CD4-positive, alpha-beta T cell (primary cell): ENCODE data around the gene NME5. TPM values are rescaled to one million over a fixed set of nuclear protein-coding genes. Genes with fewer than 3 reads are reported as not detected.
"Not testable (repeated sequence)": the region's sequence is repeated elsewhere in the genome, so short reads cannot be mapped to it uniquely, and the experiment has no call there.

ENCODE experiments used
- ATAC-seq: fragments of 200-7000 bp; cut with Tn5 transposase; one replicate; pipeline ENCODE4 v1.10.0; 2022; ENCODE audit warnings: mild to moderate bottlenecking; ENCODE audit not compliant: poor library complexity
- CTCF ChIA-PET: fragments of 350-600 bp; sonication (Branson Sonifier 250); formaldehyde crosslinking; loops from one replicate; lab custom pipeline; 2021; ENCODE audit warnings: antibody characterized with exemption, inconsistent platforms; lab: Charles Lee
- POLR2A ChIA-PET: fragments of 350-600 bp; sonication (Branson Sonifier 250); formaldehyde crosslinking; loops from one replicate; lab custom pipeline; 2021; ENCODE audit warnings: antibody characterized with exemption, inconsistent platforms; lab: Charles Lee
- DNase-seq, 14 experiments: peaks; one replicate each; pipeline ENCODE4 v3.0.0-alpha.2; 2013 to 2020; ENCODE audit warnings: mixed read lengths in 2 of 14
- H3K27ac ChIP-seq, 2 donors: one replicate each; pipeline versions ENCODE4 v1.5.1 to v1.7.0; 2013; ENCODE audit warnings: low read length in 2 of 2, low read depth in 1 of 2, mild to moderate bottlenecking in 1 of 2
- H3K27me3 ChIP-seq, 2 experiments: 1 replicate in 1 of 2; 2 replicates in 1 of 2; pipeline versions ENCODE4 v1.6.1 to v1.7.0; 2013; ENCODE audit warnings: low read length in 2 of 2, control low read depth in 1 of 2, mild to moderate bottlenecking in 1 of 2, moderate library complexity in 1 of 2; ENCODE audit not compliant: insufficient read depth in 2 of 2, control insufficient read depth in 1 of 2
- H3K36me3 ChIP-seq: one replicate; pipeline ENCODE4 v1.6.1; 2013; ENCODE audit warnings: low read length, control low read depth; ENCODE audit not compliant: insufficient read depth
- H3K4me1 ChIP-seq: one replicate; pipeline ENCODE4 v1.6.1; 2013; ENCODE audit warnings: low read length, control low read depth; ENCODE audit not compliant: insufficient read depth
- H3K4me3 ChIP-seq: one replicate; pipeline ENCODE4 v1.5.1; 2013; ENCODE audit warnings: mild to moderate bottlenecking, low read length, moderate library complexity
- H3K9me3 ChIP-seq, 2 experiments: 1 replicate in 1 of 2; 2 replicates in 1 of 2; pipeline versions ENCODE4 v1.6.1 to v1.7.0; 2013; ENCODE audit warnings: low read length in 2 of 2, mild to moderate bottlenecking in 2 of 2, control low read depth in 1 of 2, moderate library complexity in 1 of 2; ENCODE audit not compliant: control insufficient read depth in 1 of 2, insufficient read depth in 1 of 2
- H3K27ac Mint-ChIP-seq: one replicate; pipeline ENCODE4 v1.8.0; 2020; ENCODE audit warnings: mixed read lengths
- H3K27me3 Mint-ChIP-seq: one replicate; pipeline ENCODE4 v1.8.0; 2021; ENCODE audit warnings: mixed read lengths
- H3K36me3 Mint-ChIP-seq: one replicate; pipeline ENCODE4 v1.8.0; 2021; ENCODE audit warnings: low read depth, mixed read lengths
- H3K4me1 Mint-ChIP-seq: one replicate; pipeline ENCODE4 v1.8.0; 2021; ENCODE audit warnings: low read depth, mixed read lengths
- H3K4me3 Mint-ChIP-seq: one replicate; pipeline ENCODE4 v1.8.0; 2020; ENCODE audit warnings: mild to moderate bottlenecking, mixed read lengths
- H3K9me3 Mint-ChIP-seq: one replicate; pipeline ENCODE4 v1.8.0; 2020; ENCODE audit warnings: mixed read lengths
- CTCF ChIP-seq: fragments of 200-600 bp; IDR thresholded peaks from one replicate; pipeline ENCODE4 v1.8.0; 2022; ENCODE audit warnings: antibody characterized with exemption, mild to moderate bottlenecking
- intact Hi-C, 2 experiments: fragments of 100-400 bp; cut with DNase I in 1 of 2; cut with micrococcal nuclease in 1 of 2; formaldehyde crosslinking; loops; one replicate each; pipeline versions ENCODE4 v1.15.1 to v1.9.0; 2023 to 2025; cut with DNase I, micrococcal nuclease
- total RNA-seq, 174 experiments: library from RNA in 2 of 174; stranded (reverse) in 2 of 174; gene quantifications; one replicate each; pipeline ENCODE4 v1.2.3 and lab custom pipeline; 2021 to 2026

Gene NME5
- total RNA-seq, 2 experiments from 2014 or later: not detected

- intact Hi-C loops: loop anchor here (1.0 kb wide), 1 partner anchor 56 kb away; no protein-coding TSS in a partner anchor
- POLR2A ChIA-PET: no interaction called here
- no peaks in the 10 kb centered on the region for H3K27me3 Mint-ChIP-seq
- Histone ChIP-seq H3K27me3 (no peaks in the 10 kb centered on the region), H3K27ac (no peak overlapping the region), H3K4me3 (no peak overlapping the region), H3K9me3 (no peaks in the 10 kb centered on the region), H3K4me1 (peaks cover 12% of the 10 kb centered on the region), H3K36me3 (no peaks in the 10 kb centered on the region)
- ATAC-seq (peak; percentile 51), DNase-seq (peak; percentile 14 to 75 (median 38))
- no peaks in the 10 kb centered on the region for H3K36me3 Mint-ChIP-seq
- no peak overlapping the region for H3K4me3 Mint-ChIP-seq
- TF ChIP-seq CTCF: peak; percentile 98
- CTCF ChIA-PET: interaction anchor here (1.2 to 3.3 kb wide), 5 partner anchors 9 to 448 kb away, joined by 3 to 30 read pairs (median 7); no protein-coding TSS in a partner anchor
- peaks cover 9% of the 10 kb centered on the region for H3K4me1 Mint-ChIP-seq
- H3K27ac Mint-ChIP-seq: no peak overlapping the region
- no peaks in the 10 kb centered on the region for H3K9me3 Mint-ChIP-seq
Observed at GRCh38 chr5:138077064-138077696, 62.0 kb downstream of the NME5 start.

- intact Hi-C loops, H3K9me3 Mint-ChIP-seq, ATAC-seq, H3K4me3 ChIP-seq, POLR2A ChIA-PET, H3K27ac ChIP-seq, DNase-seq, H3K27ac Mint-ChIP-seq, H3K4me1 ChIP-seq, H3K27me3 ChIP-seq, H3K4me1 Mint-ChIP-seq, H3K36me3 ChIP-seq, H3K9me3 ChIP-seq, H3K27me3 Mint-ChIP-seq, H3K4me3 Mint-ChIP-seq, H3K36me3 Mint-ChIP-seq: not testable (repeated sequence)
- CTCF ChIA-PET: interaction anchor here (1.2 to 3.3 kb wide), 4 partner anchors 11 to 440 kb away, joined by 3 to 18 read pairs (median 10); no protein-coding TSS in a partner anchor
Observed at GRCh38 chr5:138070026-138070425, 69.2 kb downstream of the NME5 start.

- CTCF ChIA-PET: interaction anchor here (0.5 to 3.3 kb wide), 11 partner anchors 8 to 439 kb away, joined by 3 to 18 read pairs (median 4); no protein-coding TSS in a partner anchor
- no peaks in the 10 kb centered on the region for H3K9me3 Mint-ChIP-seq
- Histone ChIP-seq H3K4me3 (no peak overlapping the region), H3K4me1 (no peaks in the 10 kb centered on the region), H3K9me3 (no peaks in the 10 kb centered on the region), H3K27ac (no peak overlapping the region), H3K27me3 (no peaks in the 10 kb centered on the region), H3K36me3 (no peaks in the 10 kb centered on the region)
- no peaks in the 10 kb centered on the region for H3K36me3 Mint-ChIP-seq
- intact Hi-C loops: loop anchor here (1.0 to 5.0 kb wide), 6 partner anchors 32 to 440 kb away; no protein-coding TSS in a partner anchor
- peak; percentile 72 for ATAC-seq
- no peak overlapping the region for H3K27ac Mint-ChIP-seq
- TF ChIP-seq CTCF: peak; percentile 83
- H3K4me3 Mint-ChIP-seq: no peak overlapping the region
- peak; percentile 51 to 83 (median 64) for DNase-seq
- POLR2A ChIA-PET: interaction anchor here (1.1 kb wide), 1 partner anchor 36 kb away, joined by 4 read pairs; the partner anchor contains the start of gene FAM13B
- H3K27me3 Mint-ChIP-seq: peaks cover 3% of the 10 kb centered on the region
- peaks cover 6% of the 10 kb centered on the region for H3K4me1 Mint-ChIP-seq
Observed at GRCh38 chr5:138068742-138069600, 70.3 kb downstream of the NME5 start.
